GM19328 (cell line): ENCODE measurements around the gene VTA1.

ENCODE experiments used
- ATAC-seq: cut with Tn5 transposase; IDR thresholded peaks from one replicate; pipeline ENCODE4 v1.9.1; 2021; ENCODE audit warnings: mild to moderate bottlenecking, moderate library complexity; ENCODE audit not compliant: unreplicated experiment

VTA1 gene

GRCh38 chr6:142260748-142261147 is 113.7 kb downstream of the VTA1 start:
- ATAC-seq: no peak

DNA sequence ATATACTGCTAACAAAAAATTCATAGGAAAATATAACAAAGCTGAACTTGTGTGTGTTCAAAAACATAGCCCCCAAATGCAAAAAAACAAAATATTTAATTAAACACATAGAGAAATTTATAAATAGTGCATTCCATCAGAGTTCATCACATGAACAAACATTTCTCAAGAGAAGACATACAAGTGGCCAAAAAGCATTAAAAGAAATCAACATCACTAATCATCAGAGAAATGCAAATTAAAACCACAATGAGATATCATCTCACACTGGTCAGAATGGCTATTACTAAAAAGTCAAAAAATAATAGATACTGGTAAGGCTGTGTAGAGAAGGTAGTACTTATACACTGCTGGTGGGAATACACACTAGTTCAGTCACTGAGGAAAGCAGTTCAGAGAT is 115.2 kb downstream of the VTA1 start:
- no peak for ATAC-seq

DNA sequence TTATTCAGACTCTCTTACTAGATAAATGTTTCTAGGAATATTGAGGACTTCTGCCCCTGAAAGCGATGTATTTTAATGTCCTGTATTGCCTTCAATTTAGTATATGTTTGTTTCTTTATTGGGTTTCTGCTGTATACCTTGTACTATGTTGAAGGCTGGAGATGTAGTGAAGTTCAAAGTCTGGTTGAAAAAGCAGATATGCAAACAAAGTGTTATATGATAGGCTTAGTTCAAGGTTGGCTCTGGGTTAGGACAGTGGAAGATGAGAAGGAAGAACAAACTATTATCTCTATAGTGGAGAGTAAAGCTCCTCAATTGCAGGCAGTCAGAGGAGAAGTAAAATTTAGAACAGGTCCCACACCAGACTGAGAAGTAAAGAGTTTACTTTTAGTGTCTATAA is 118.4 kb downstream of the VTA1 start:
- no peak for ATAC-seq

GRCh38 chr6:142266060-142266459 is 119.0 kb downstream of the VTA1 start:
- no peak for ATAC-seq

DNA sequence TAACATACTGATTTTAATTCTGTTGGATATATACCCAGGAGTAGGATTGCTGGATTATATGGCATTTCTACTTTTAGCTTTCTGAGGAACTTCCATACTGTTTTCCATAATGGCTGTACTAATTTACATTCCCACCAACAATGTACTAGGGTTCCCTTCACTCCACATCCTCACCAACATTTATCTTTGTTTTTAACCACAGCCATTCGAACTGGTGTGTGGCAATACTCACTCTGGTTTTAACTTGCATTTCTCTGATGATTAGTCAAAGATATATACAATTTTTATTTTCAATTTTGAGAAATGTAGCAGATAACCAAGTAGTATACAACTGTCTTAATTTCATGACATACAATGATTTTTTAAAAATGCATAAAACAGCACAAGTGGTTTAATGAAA is 124.4 kb downstream of the VTA1 start:
- ATAC-seq: no peak
